GM13976 (cell line): Measurements from ENCODE around the gene RIT2.

Experiments used
- DNase-seq: peaks from one replicate; pipeline ENCODE4 v3.0.0; 2012; ENCODE audit warnings: low spot score
- in situ Hi-C: fragments of 300-500 bp; cut with MboI; formaldehyde crosslinking; loops from one replicate; pipeline ENCODE4 v1.12.0; 2022; ENCODE audit warnings: low sequenced_read_pairs, mixed read lengths, inconsistent platforms; ENCODE audit not compliant: unreplicated experiment
- TF ChIP-seq, protein P1 (sequence below): IDR thresholded peaks from 2 replicates; pipeline ENCODE4 v1.5.1; 2012; ENCODE audit warnings: borderline replicate concordance, mild to moderate bottlenecking; ENCODE audit not compliant: insufficient read depth; ENCODE audit errors: extremely low read depth, missing control alignments, control extremely low read depth

RIT2 gene

DNA sequence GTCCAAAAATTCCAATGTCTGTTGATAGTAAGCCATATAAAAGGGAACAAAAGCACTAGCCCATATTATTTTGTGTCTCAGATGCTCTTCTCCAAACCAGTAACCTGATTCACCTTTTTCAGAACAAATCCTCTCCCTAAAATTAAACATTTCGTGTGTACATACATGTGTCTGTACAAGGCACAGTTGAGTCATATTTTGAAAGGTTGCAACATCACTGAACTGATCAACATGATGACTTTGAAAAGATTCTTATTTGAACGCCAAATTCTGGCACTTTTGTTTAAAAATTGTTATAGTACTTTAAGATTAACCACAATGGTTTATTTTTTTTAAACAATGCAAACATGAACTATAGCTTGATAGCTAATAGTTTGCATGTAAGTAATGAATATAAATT is 102.5 kb downstream of the RIT2 start:
- in situ Hi-C loops, result no loop called here
- DNase-seq, result no peak
- TF ChIP-seq, protein P1, sequence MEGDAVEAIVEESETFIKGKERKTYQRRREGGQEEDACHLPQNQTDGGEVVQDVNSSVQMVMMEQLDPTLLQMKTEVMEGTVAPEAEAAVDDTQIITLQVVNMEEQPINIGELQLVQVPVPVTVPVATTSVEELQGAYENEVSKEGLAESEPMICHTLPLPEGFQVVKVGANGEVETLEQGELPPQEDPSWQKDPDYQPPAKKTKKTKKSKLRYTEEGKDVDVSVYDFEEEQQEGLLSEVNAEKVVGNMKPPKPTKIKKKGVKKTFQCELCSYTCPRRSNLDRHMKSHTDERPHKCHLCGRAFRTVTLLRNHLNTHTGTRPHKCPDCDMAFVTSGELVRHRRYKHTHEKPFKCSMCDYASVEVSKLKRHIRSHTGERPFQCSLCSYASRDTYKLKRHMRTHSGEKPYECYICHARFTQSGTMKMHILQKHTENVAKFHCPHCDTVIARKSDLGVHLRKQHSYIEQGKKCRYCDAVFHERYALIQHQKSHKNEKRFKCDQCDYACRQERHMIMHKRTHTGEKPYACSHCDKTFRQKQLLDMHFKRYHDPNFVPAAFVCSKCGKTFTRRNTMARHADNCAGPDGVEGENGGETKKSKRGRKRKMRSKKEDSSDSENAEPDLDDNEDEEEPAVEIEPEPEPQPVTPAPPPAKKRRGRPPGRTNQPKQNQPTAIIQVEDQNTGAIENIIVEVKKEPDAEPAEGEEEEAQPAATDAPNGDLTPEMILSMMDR, result no peak

GRCh38 chr18:43010611-43011010 is 104.9 kb downstream of the RIT2 start:
- DNase-seq, result no peak
- in situ Hi-C loops, result no loop called here
- TF ChIP-seq, protein P1, result no peak

DNA sequence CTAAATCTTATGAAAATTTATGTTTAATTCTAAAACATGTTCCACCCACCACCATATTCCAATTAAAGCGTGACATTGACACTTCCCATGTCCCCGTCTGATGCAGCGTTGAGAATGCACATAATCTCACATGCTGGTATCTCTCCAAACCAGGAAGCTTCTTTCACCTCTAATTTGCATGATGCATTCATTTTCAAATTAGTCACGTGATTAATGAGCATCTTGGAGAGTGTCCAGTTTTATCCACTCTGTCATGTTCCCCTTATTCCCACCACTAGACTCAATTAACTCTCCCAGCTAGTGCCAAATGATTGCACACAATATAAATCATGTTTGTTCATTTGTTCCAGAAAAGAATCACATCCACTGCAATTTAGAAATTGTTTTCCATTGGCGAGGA is 105.8 kb downstream of the RIT2 start:
- in situ Hi-C loops, result no loop called here
- DNase-seq, result no peak

GRCh38 chr18:43007365-43007764 is 108.1 kb downstream of the RIT2 start:
- in situ Hi-C loops, result no loop called here
- TF ChIP-seq, protein P1, result no peak
- no peak for DNase-seq

More for the DNA sequence above, 105.8 kb downstream of the RIT2 start:
- TF ChIP-seq, protein P1, result no peak

GRCh38 chr18:43004421-43004820 is 111.1 kb downstream of the RIT2 start:
- DNase-seq, result no peak
- in situ Hi-C loops, result no loop called here
- TF ChIP-seq, protein P1, result no peak

DNA sequence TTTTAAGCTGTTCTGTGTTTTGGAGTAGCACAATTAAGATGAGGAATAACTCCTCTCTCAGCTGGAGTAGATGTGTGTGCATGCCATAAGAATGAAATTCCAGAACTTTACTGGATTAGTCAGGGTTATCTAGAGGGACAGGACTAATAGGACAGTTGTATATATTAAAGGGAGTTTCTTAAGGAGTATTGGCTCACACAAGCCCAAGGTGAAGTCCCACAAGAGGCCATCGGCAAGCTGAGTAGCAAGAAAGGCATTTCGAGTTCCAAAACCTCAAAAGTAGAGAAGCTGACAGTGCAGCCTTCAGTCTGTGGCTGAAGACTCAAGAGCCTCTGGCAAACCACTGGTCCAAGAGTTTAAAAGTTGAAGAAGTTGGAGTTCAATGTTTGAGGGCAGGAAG is 113.7 kb downstream of the RIT2 start:
- no peak for DNase-seq
- in situ Hi-C loops, result no loop called here
- TF ChIP-seq, protein P1, result no peak

DNA sequence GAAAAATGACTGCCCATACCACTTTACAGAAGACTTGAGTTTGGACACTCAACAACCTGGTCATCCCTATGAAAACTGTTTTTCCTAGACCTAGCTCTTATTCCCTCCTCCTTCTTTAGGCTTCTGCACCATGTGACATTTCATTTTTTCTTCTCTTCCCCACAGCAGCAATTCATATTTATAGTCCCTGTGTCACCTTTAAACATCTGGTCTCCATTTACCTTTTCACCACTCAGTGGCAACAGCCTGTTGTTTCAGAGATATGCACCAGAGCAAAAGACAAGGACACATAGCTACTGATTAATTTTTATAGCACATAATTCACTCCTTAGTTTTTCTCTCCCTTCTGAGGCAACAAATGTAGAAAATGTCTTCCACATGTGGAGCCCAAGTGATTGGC is 118.7 kb downstream of the RIT2 start:
- DNase-seq, result no peak
- in situ Hi-C loops, result no loop called here
- TF ChIP-seq, protein P1, result no peak
